NOMO-1 treated with dmso at 0.1 percent for 144 hours (cell line): ENCODE measurements around the gene NKIRAS2.

Experiments
- DNase-seq: peaks from one replicate; lab custom pipeline; 2025; ENCODE audit not compliant: unreplicated experiment; lab: John Stamatoyannopoulos, UW

The NKIRAS2 gene

DNA sequence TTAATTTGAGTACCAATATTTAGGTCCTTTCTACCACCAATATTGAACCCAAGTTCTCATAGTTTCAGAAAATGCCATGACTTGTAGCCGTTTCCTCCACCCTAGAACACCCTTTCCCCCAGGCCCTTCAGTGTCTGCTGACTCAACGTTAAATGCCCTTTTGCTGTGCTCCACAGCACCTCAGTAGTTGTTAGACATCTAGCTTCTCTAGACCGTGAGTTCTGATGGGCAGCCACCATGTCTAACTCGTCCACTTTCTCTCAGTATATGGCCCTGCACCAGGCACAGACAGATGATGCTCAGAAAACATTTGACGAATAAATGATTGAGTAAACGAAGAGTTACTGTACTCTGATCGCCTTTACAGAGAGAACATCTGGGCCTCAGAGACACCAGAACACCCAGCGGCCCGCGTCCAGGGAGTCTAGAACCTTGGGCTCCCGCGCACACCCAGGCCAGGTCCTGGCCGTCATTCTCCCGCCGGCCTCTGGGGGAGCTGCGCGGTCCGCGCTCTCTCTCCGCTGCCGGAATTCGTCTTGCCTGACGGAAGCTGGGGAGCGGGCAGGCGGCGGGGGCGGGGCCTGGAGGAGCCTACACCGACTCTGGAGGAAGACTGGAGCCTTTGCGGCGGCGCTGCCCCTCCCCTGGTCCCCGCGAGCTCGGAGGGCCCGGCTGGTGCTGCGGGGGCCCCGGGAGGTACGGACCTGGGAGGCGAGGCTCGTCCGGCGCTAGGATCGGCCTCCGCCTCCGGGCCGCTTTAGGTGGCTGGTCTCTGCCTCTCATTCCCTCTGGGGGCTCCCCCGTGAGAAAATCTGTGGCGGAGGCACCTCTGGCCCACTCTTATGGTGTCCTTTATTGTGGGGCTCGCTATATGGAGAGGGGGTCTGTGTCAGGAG lies at the start of gene NKIRAS2:
Gene NKIRAS2 (plus strand): TSS at position 582 of the 896 bp plus-strand sequence. CDS start 1,488 bp downstream, outside the sequence.
- peak; percentile 91 for DNase-seq

DNA sequence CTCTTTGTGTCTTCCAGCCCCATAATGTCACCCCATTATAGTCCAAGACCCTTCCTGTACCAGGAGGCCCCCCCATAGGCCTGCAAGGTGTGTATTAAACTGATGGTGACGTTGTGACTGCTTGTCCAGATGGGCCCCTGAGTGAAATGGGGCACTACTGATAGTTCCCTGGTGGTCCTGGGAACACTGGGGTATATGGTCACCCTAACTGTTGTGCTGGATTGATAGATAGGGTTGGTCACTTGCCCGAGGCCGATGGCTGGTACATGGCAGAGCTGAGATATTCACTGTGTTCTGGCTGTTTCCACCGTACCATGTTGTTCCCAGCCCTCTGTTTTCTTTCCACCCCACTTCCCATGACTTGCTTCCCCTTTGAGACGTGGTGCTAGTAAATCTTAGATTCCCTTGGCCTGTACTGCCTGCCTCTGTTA lies 49.0 kb upstream of the NKIRAS2 start:
- no peak for DNase-seq

DNA sequence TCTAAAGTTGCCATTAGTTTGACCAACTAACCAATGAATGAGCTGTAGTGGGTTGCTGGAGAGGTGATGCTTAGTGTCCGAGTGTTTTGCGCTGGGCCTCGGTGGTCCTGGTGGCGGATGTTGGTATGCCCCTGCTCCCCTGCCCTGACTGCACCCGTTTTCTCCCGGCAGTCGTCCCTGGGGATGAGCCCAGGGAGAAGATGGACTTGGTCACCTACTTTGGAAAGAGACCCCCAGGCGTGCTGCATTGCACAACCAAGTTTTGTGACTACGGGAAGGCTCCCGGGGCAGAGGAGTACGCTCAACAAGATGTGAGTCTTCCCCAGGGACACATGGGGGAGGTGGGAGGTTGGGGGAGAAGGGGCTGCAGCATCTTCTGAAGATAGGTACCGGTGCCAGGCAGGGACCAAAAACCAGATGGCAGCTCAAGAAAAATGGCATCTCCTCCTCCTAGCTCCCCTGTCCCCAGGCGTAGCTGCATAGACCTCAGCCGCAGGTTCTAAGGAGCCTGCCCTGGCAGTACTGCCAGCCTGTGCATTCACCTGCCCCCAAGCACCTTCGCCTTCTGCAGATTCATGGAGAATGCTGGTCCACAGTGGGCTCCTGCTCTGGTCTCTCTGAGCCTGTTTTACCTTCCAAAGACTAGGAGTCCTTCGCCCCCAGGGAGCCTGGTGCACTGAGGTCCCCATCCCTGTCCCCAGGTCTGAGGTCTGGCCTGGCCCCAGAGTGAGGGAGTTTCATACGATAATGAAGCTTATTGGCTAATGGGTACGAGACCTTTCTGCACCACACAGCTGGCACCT lies 48.0 kb upstream of the NKIRAS2 start:
- no peak for DNase-seq

DNA sequence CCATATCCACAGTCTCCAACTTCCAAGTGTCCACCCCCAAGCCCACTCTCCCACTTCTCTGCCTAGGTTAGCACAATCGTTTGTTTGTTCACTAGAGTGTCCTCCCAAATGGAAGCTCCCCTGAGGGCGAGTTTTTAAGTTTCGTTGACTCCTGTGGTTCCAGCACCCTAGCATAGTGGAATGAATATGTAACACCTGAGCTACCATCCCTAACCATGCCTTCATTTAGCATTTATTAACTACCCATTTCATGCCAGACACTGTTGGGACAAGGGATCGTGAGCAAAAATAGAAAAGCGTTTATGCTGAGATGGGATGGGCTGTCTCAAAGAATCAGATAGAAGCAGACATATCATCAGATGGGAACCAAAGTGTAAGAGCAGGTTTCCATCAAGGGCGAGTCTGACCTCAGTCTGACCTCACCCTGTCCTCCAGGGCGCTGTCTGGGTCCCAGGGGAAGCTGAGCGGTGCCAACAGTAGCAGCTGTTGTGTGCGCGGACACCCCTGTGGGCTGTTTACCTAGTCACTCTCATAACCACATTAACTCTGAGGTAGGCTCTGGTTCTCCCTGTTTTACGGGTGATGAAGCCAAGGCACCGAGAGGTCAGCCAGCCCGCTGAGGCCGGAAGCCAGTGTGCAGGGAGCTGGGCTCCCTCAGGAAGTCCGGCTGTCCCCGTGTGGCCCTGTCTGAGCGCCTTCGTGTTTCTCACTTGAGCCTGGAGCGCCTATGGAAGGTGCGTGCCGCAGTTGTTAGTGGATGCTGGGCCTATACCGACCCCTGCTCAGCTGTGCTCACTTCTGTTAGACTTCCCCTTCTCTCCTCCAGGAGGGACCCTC lies 47.1 kb upstream of the NKIRAS2 start:
- no peak for DNase-seq

DNA sequence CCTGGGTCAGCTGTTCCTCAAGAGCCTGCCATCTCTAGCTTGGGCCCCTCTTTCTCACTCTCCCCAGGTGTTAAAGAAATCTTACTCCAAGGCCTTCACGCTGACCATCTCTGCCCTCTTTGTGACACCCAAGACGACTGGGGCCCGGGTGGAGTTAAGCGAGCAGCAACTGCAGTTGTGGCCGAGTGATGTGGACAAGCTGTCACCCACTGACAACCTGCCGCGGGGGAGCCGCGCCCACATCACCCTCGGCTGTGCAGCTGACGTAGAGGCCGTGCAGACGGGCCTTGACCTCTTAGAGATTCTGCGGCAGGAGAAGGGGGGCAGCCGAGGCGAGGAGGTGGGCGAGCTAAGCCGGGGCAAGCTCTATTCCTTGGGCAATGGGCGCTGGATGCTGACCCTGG lies 46.5 kb upstream of the NKIRAS2 start:
- DNase-seq = no peak

DNA sequence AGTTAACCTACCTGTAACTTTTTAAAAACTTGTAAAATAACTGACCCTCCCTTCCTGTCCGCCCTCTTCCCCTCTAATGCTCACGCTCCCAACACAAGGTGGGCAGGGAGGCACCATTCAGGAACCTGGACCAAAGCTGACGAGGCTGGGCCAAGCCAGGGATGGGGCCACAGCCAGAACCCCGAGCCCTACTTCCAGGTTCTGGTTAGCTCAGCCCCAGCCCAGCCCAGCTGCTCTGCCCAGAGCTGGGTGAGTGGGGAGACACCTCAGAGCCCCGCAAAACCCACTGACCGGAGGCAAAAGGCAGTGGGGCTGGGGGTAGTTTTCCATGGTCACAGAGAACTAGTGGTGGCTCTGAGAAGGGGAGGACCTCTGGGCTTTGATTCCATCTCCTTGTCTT lies 45.9 kb upstream of the NKIRAS2 start:
- DNase-seq = no peak

DNA sequence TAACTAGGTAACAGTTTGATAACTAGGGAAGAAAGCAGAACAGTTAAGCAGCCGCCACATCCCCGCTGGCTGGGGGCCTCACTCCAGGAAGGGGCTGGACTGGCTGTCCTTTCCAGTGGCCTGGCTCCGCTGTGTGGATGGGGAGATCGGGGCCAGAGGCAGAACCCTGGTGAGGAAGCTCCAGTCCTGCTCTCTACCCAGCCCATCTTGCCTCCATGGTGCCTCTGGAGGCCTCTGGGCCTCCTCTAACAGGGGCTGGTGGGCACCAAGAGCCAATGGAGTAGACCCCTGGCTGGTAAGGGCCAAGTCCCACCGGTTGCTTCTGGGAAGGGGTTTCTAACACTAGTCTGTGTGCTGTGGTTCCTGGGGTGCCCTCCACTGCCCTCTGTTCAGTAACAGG lies 45.2 kb upstream of the NKIRAS2 start:
- no peak for DNase-seq

DNA sequence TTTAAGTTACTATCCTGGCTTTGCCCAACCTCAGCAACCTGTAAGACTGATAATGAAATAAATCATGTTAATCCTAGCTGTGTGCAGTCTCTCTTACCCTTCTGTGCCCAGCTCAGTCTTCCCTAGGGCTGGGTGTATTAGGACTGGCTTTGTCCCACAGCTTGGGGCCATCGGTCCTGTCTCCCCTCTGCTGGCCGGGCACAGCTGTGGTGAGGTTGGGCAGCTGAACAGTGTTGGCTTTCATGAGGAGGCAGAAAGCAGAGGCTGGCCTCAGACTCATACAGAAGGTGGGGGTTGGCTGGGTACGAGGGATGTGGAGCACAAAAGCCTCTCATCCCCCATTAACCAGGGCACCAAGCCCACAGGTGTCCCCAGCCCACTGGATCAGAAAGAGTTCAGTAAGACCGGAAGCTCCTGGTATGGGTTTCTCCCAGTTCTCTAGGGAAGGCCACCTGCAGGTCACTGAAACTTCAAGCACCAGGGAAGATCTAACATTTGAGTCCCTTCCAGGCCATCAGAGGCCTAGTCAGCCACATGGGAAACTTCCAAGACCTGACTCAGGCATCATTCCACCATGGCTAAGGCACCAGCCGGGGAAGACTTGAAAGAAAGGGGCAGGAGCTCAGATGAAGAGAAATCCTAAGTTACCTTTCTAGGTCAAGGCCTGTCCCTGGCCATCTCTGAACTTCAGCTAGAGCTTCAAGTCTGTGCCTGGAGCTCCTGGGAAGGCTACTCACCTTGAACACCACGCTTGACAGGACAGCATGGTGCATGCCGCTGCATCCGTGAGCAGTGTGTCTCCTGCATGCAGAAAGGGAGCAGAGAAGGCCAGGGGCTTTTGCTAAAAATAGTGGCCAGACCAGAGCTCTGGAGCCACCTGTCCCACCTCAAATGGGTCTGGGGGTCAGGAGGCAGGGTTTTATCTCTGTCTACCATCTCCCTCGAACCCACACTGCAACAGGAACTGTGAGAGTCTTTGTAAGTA lies 44.5 kb upstream of the NKIRAS2 start:
- no peak for DNase-seq

DNA sequence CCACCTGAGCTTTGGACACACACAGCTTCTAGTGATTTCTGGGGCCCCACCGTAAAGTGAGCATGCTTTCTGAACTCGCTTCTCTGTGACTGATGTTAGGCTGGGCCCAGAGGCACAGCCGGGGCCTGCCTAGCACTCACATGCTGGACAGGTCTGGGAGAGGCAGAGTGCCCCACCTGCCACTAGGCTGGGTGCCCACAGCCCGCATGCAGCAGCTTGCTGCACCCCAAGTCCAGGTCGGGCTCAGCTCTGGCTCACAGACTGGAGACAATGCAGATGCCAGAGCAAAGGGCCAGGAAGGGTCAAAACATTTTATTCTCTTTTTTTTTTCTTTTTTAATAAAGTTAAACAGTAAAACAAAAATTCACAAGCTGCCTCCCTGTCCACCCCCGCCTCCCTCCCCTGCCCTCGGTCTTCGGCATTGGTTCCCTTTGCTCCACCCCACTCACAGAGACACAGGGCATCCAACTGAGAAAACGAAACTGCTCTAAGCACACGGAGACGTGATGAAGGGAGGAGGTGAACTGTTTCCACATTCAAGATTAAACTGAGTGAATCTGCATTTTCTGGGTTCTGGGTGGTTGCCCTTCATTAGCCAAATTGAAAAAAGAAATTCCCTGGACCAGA lies 43.6 kb upstream of the NKIRAS2 start:
- DNase-seq = no peak

DNA sequence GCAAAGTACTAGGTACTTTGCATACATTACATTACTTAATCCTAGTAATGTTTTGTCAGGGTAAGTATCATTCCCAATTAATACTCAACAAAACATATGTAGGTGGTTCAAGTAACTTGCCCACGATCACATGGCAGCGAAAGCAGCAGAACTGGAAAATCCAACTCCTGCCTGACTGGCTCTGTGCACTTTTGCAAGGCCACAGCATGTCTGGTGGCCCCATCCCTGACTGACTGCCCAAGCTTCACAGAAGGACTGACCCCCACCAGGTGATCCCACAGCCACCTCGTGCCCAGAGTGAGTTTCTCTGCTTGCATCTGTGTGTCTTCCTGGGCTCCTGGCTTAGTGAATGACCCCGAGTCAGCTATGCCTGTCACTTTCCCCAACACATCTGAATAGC lies 41.9 kb upstream of the NKIRAS2 start:
- DNase-seq = no peak

DNA sequence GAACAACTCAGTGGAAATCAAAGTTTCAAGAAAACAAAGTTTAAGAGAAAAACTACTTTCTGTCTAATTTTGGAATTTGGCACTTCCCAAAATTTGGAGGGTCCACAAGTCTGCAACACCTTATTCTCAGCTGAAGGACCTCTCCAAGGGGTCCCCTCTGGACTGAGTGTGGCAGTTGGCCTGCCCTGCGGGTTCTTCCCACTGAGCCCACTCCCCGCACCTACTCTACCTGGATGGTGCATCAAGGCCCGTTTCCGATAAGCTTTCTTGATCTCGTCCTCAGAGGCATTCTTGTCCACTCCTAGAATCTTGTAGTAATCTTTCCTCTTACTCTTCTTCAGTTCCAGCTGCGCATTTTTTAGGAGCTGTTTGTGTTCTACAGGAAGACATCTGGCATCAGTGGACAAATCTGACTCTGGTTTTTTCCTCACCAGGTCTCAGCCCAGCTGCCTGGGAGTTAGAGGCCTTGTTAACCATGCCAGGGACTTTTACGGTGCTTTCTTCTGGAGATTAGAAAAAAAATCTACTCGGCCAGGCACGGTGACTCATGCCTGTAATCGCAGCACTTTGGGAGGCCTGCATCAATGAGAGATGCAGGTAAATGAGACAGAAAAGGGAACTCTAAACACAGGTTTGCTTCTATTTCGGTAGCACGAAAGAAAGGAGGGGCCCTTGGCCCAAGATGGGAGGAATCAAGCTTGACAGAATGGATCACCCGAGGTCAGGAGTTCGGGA lies 37.7 kb upstream of the NKIRAS2 start:
- DNase-seq = no peak

DNA sequence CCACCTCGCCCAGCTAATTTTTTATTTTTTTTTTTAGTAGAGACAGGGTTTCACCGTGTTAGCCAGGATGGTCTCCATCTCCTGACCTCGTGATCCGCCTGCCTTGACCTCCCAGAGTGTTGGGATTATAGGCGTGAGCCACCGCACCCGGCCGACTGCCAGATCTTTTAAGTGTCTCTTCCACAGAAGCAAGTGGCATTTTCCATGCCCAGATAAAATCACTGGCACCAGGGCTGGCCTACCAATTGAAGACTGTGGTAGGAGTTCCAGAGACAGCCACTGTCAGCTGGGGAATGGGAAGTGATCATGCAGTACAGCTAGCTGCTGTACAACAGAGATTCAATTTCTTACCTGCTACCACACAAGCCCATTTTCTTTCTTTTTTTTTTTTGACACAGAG lies 35.4 kb upstream of the NKIRAS2 start:
- DNase-seq = no peak

DNA sequence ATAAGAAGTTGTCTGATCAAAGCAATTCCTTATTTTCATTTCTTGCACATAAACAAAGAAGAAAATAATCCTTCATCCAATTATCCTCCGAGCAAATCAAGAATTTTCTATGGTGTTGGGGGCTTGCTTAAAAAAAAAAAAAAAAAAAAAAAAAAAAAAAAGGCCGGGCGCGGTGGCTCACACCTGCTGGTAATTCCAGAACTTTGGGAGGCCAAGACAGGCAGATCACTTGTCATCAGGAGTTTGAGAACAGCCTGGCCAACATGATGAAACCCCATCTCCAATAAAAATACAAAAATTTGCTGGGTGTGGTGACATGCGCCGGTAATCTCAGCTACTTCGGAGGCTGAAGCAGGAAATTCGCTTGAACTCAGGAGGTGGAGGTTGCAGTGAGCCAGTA lies 34.0 kb upstream of the NKIRAS2 start:
- DNase-seq = no peak

DNA sequence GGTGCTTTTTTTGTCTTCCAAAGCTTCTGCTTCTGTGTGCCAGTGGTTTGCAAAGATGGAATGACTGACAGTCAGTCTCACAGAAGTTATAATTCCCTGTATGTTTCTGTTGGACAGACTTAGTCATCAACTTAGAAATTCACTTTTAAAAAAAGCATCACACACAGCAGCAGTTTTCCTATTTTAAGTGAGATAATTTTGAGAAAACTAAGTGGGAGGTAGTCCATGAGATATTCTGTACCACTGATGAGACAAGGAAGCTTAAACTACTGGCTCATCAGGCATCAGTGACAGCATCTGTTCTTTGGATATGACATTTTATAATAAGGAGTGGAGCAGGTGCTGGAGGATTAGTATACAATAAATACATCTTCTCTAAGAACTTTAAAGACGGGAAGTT lies 33.3 kb upstream of the NKIRAS2 start:
- DNase-seq = no peak

DNA sequence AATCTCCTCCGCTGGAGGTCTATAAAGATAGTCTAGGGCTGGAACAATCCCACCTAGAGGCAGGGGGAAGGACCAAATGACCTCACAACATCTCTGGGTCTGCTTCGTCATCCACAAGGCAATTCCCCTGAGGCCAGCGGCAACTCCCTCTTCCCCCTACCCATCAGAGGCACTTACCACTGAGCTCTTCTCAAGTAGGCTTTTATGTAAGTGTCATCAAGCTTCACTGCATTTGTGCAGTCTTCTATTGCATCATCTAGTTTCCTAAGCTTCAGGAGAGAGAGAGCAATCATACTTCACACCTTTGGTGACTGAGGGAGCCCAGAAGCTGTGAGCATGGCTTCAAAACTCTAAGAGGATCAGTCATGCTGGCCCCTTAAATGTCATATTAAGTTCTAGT lies 32.2 kb upstream of the NKIRAS2 start:
- DNase-seq = no peak

DNA sequence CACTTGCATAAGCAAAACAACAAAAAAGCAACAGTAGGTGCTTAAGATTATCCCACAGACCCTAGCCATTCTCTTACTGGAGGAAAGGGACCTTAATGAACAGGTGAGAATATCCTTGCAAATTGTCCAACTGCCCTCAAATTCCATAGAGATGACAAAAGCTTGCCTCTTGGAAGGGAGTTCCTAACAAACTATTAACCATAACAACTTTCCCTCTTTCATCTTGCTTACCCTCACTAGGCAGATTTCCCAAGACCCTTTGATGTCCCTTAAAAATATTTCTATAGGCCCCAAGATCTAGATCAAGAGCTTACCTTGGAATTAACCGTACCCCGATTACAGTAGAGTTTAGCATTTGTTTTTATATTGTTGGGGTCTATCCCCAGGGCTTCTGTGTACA lies 31.5 kb upstream of the NKIRAS2 start:
- no peak for DNase-seq

DNA sequence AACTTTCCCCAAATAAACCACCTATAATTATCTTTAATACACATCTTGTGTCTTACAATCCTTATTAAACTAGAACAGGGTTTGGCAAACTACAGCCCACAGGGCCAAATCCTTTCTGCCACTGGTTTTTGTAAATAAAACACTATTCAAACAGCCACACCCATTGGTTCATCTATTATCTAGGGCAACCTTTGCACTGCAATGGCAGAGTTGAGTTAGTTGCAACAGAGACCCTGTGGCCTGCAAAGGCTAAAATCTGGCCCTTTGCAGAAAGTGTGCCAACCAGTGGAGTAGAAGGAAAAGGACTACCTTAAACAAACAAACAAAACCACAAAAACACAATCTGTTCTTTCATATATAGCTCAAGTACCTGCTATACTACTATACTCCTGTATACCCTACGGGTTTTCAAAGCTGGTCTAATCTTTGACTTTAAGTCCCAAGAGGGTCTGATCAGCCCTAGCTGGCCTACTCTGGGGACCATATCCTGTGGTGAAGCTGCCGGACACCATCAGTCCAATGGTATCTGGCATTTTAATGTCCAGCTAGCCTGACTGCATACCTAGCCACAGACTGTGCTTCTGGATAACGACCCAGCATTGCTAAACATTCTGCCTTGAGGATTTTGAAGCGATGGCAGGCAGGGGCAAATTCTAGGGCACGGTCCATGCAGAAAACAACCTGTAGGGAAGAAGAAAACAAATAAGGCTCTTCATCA lies 30.0 kb upstream of the NKIRAS2 start:
- DNase-seq = no peak

DNA sequence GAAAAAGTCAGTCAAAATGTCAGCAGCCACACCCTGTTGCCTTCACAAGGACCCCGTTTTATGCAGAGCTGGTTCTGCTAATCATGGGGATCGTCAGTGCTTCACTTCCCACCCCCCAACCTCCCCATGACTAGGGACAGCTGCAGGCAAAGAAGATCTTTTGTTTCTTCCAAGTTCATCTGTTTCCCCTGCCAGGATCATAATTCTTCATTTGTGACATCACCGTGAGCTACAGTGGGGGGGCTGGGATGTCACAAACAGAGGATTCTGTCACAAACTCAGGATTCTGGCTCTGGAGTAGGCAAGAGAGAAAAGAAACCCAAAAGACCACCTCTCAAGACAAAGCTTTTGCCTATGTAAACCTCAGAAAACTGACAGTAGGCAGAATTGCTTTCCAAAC lies 27.3 kb upstream of the NKIRAS2 start:
- no peak for DNase-seq

DNA sequence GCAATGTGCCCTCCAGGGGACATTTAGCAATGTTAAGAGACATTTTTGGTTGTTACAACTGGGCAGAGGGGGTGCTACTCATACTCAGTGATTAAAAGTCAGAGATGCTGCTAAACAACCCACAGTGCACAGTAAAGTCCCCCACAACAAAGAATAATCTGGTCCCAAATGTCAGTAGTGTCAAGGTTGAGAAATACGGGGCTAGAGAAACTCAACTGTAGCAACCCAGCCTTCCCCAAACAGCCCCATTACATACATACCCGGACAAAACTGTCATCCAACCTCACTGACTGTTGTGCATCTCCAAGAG lies 23.1 kb upstream of the NKIRAS2 start:
- DNase-seq = no peak
